ENCODE results near the gene THADA.
"Not testable (repeated sequence)": the region's sequence is repeated elsewhere in the genome, so short reads cannot be mapped to it uniquely, and the experiment has no call there.

The THADA gene

GRCh38 chr2:43397411-43397810 is 198.4 kb downstream of the THADA start:
- intact Hi-C loops (cut with DNase I) = no loop called here
- no peak for DNase-seq

GRCh38 chr2:43396344-43396743 is 199.5 kb downstream of the THADA start:
- DNase-seq; intact Hi-C loops (cut with DNase I): not testable (repeated sequence)

GRCh38 chr2:43393918-43394317 is 201.9 kb downstream of the THADA start:
- intact Hi-C loops (cut with DNase I) = no loop called here

GRCh38 chr2:43391878-43392215 is 204.0 kb downstream of the THADA start:
- intact Hi-C loops (cut with DNase I) = no loop called here
- DNase-seq = no peak

More at GRCh38 chr2:43393918-43394317, 201.9 kb downstream of the THADA start:
- no peak for DNase-seq

- no peak for DNase-seq
- intact Hi-C loops (cut with DNase I) = no loop called here
Measured at GRCh38 chr2:43391201-43391877, 204.5 kb downstream of the THADA start.

- intact Hi-C loops (cut with DNase I) = no loop called here
- DNase-seq = no peak
Measured at GRCh38 chr2:43389581-43390466, 206.0 kb downstream of the THADA start.

- intact Hi-C loops (cut with DNase I) = no loop called here
- DNase-seq = no peak
Measured at GRCh38 chr2:43388371-43388770, 207.5 kb downstream of the THADA start.

GRCh38 chr2:43387092-43388062 is 208.5 kb downstream of the THADA start:
- intact Hi-C loops (cut with DNase I) = no loop called here
- no peak for DNase-seq

GRCh38 chr2:43386679-43387078 is 209.2 kb downstream of the THADA start:
- intact Hi-C loops (cut with DNase I); DNase-seq: not testable (repeated sequence)

- intact Hi-C loops (cut with DNase I) = no loop called here
- no peak for DNase-seq
Measured at GRCh38 chr2:43384143-43384542, 211.7 kb downstream of the THADA start.

GRCh38 chr2:43383533-43383932 is 212.3 kb downstream of the THADA start:
- DNase-seq = no peak
- intact Hi-C loops (cut with DNase I) = no loop called here

GRCh38 chr2:43379494-43379893 is 216.3 kb downstream of the THADA start:
- intact Hi-C loops (cut with DNase I) = no loop called here
- DNase-seq = no peak

GRCh38 chr2:43377327-43377726 is 218.5 kb downstream of the THADA start:
- intact Hi-C loops (cut with DNase I) = no loop called here
- no peak for DNase-seq

GRCh38 chr2:43376523-43377198 is 219.2 kb downstream of the THADA start:
- no peak for DNase-seq
- intact Hi-C loops (cut with DNase I) = no loop called here

- DNase-seq = peak in 1 of 10 donors; percentile 11
- intact Hi-C loops (cut with DNase I) = no loop called here
Measured at GRCh38 chr2:43375746-43376522, 219.9 kb downstream of the THADA start.

- intact Hi-C loops (cut with DNase I) = no loop called here
- DNase-seq = no peak
Measured at GRCh38 chr2:43372416-43373081, 223.3 kb downstream of the THADA start.

GRCh38 chr2:43370705-43371104 is 225.1 kb downstream of the THADA start:
- intact Hi-C loops (cut with DNase I) = no loop called here

GRCh38 chr2:43370146-43370545 is 225.7 kb downstream of the THADA start:
- no peak for DNase-seq
- intact Hi-C loops (cut with DNase I) = no loop called here

More at GRCh38 chr2:43370705-43371104, 225.1 kb downstream of the THADA start:
- no peak for DNase-seq
